Kidney tubule cell (primary cell): Measurements from ENCODE around the gene SPO11.
A peak's percentile ranks its signal among the peaks of the same experiment; 100 is the strongest.

ENCODE experiments used
- DNase-seq: peaks from one replicate; pipeline ENCODE4 v3.0.0-alpha.2; 2018; ENCODE audit warnings: low spot score

The SPO11 gene

DNA sequence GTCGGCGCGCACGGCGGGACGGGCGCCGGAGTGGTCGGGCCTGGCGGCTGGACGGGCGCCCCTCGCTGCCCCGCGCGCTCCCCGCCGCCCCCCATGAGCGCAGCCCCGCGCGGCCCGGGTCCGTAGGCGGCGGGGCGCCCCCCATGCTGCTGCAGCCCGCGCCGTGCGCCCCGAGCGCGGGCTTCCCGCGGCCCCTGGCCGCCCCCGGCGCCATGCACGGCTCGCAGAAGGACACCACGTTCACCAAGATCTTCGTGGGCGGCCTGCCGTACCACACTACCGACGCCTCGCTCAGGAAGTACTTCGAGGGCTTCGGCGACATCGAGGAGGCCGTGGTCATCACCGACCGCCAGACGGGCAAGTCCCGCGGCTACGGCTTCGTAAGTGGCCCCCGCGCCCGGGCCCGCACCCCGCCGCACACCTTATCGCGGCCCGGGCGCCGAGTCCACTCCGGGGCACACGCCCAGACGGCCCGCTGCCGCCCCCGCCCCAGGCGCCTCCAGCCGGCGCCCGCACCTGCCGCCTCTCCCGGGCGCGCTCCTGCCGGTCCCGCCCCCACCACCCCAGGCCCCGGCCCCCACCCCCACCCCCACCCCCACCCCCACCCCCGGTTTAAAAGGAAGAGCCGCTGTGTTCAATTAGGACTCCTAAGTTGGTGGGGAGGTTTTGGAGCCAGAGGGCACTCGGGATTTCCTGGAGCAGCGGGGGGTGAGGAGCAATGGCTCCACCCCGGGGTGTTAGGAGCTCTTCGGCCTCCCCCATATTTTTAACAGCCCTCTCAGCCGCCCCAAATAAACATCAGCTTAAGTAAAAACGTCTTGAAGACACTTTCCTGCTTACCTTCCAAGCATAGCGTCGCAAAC, 62.1 kb downstream of the SPO11 start:
- peak; percentile 25 for DNase-seq

GRCh38 chr20:57392512-57393271, 63.1 kb downstream of the SPO11 start:
- no peak for DNase-seq
